GM21526 (cell line): ENCODE measurements around the gene RPL3.
"Not testable (repeated sequence)": the region's sequence is repeated elsewhere in the genome, so short reads cannot be mapped to it uniquely, and the experiment has no call there.

ENCODE experiments used
- ATAC-seq: cut with Tn5 transposase; IDR thresholded peaks from one replicate; pipeline ENCODE4 v1.9.1; 2021; ENCODE audit warnings: moderate library complexity; ENCODE audit not compliant: unreplicated experiment, low FRiP score

The RPL3 gene

GRCh38 chr22:39352306-39352891 is 33.0 kb upstream of the RPL3 start:
- no peak for ATAC-seq

GRCh38 chr22:39351689-39352214 is 32.3 kb upstream of the RPL3 start:
- ATAC-seq = no peak

- ATAC-seq = no peak
Observed at GRCh38 chr22:39350757-39351688, 31.6 kb upstream of the RPL3 start.

- ATAC-seq = no peak
Observed at GRCh38 chr22:39349967-39350726, 30.7 kb upstream of the RPL3 start, which contains the start of gene SYNGR1. SYNGR1 (plus strand) TSS chr22:39349991; CDS start chr22:39350011, 20 bp downstream.

- ATAC-seq = no peak
Observed at GRCh38 chr22:39349506-39349966, 30.1 kb upstream of the RPL3 start.

- no peak for ATAC-seq
Observed at GRCh38 chr22:39348909-39349505, 29.6 kb upstream of the RPL3 start.

GRCh38 chr22:39345231-39345630 is 25.8 kb upstream of the RPL3 start:
- no peak for ATAC-seq

- no peak for ATAC-seq
Observed at GRCh38 chr22:39344046-39344390, 24.6 kb upstream of the RPL3 start.

- no peak for ATAC-seq
Observed at GRCh38 chr22:39343259-39344045, 24.0 kb upstream of the RPL3 start.

GRCh38 chr22:39341179-39341578 is 21.8 kb upstream of the RPL3 start:
- ATAC-seq = no peak

GRCh38 chr22:39339775-39340174 is 20.4 kb upstream of the RPL3 start:
- not testable (repeated sequence) for ATAC-seq

- ATAC-seq = no peak
Observed at GRCh38 chr22:39336411-39336810, 17.0 kb upstream of the RPL3 start.

- no peak for ATAC-seq
Observed at GRCh38 chr22:39332441-39333064, 13.1 kb upstream of the RPL3 start.

- ATAC-seq = not testable (repeated sequence)
Observed at GRCh38 chr22:39330553-39330952, 11.1 kb upstream of the RPL3 start.

GRCh38 chr22:39327995-39328754 is 8.8 kb upstream of the RPL3 start:
- no peak for ATAC-seq

- ATAC-seq = no peak
Observed at GRCh38 chr22:39325392-39325932, 6.0 kb upstream of the RPL3 start.

GRCh38 chr22:39320616-39321029 is 1.2 kb upstream of the RPL3 start:
- ATAC-seq = not testable (repeated sequence)
